ENCODE results near the gene EFR3B.

DNA sequence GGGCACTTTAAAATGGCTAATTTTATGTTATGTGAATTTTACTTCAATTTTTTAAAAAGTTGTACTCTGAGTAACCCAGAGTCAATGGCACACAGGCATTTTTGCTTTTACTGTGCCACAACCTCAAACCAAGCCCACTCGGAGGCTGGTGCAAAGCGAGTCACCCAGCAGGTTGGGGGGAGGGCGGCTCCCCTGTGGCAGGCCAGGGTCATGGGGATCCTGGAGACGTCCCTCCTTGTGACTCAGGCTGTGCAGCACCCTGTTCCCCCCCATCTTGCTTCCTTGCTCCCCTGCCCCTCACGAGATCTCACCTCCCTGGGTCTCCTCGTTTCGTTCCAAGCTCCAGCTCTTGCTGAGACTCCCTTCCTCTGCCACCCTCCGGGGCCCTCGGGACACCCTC, 67.9 kb downstream of the EFR3B start:
- TF ChIP-seq CTCF (IDR thresholded peaks at IDR 0.05) (no peak), NFYB (CRISPR knock-in tag; conservative IDR thresholded peaks at IDR 0.05; ENCODE audit: low read depth) (no peak), ZMAT4 (CRISPR knock-in tag; IDR thresholded peaks at IDR 0.05) (no peak)

Measured in WTC11 (cell line).